KMS-11 (cell line): ENCODE data around the gene TRIM24.
"Not testable (repeated sequence)": the region's sequence is repeated elsewhere in the genome, so short reads cannot be mapped to it uniquely, and the experiment has no call there.

Experiments used
- H2AFZ ChIP-seq: fragments of 200-600 bp; sonication (generic); 2 replicates; pipeline ENCODE4 v1.6.1; 2016; ENCODE audit warnings: antibody characterized with exemption, mixed run types, low read depth
- H3K27ac ChIP-seq: fragments of 200-600 bp; sonication (generic); 2 replicates; pipeline ENCODE4 v1.6.1; 2016; ENCODE audit warnings: mild to moderate bottlenecking, mixed run types
- H3K27me3 ChIP-seq: fragments of 200-600 bp; sonication (generic); 2 replicates; pipeline ENCODE4 v1.6.1; 2017; ENCODE audit warnings: mild to moderate bottlenecking, low read depth, mixed run types, moderate library complexity; ENCODE audit not compliant: insufficient read depth
- H3K36me3 ChIP-seq: fragments of 200-600 bp; sonication (generic); 2 replicates; pipeline ENCODE4 v1.6.1; 2017; ENCODE audit warnings: mild to moderate bottlenecking, mixed run types; ENCODE audit not compliant: insufficient read depth
- H3K4me1 ChIP-seq: fragments of 200-600 bp; sonication (generic); 2 replicates; pipeline ENCODE4 v1.6.1; 2016; ENCODE audit warnings: mild to moderate bottlenecking, low read depth, mixed run types; ENCODE audit not compliant: poor library complexity, severe bottlenecking
- H3K4me2 ChIP-seq: fragments of 200-600 bp; sonication (generic); 2 replicates; pipeline ENCODE4 v1.7.0; 2016; ENCODE audit warnings: mild to moderate bottlenecking, mixed run types
- H3K4me3 ChIP-seq: fragments of 200-600 bp; sonication (generic); IDR thresholded peaks from 2 replicates; pipeline ENCODE4 v1.6.1; 2017; ENCODE audit warnings: low read depth, low read length, mixed read lengths; ENCODE audit not compliant: insufficient read depth
- H3K79me2 ChIP-seq: fragments of 200-600 bp; sonication (generic); 2 replicates; pipeline ENCODE4 v1.6.1; 2016; ENCODE audit warnings: low read depth, mixed run types; ENCODE audit not compliant: insufficient read depth
- H3K9ac ChIP-seq: fragments of 200-600 bp; sonication (generic); 2 replicates; pipeline ENCODE4 v1.6.1; 2016; ENCODE audit warnings: mild to moderate bottlenecking, mixed run types
- H4K20me1 ChIP-seq: fragments of 200-600 bp; sonication (generic); 2 replicates; pipeline ENCODE4 v1.6.1; 2016; ENCODE audit warnings: mild to moderate bottlenecking, mixed run types; ENCODE audit not compliant: insufficient read depth
- TF ChIP-seq, protein P1 (sequence below): fragments of 200-600 bp; sonication (generic); conservative IDR thresholded peaks from 2 replicates; pipeline ENCODE4 v1.6.1; 2017; ENCODE audit warnings: low read depth, mild to moderate bottlenecking, antibody characterized with exemption, low read length, moderate library complexity, mixed read lengths

The TRIM24 gene

GRCh38 chr7:138527746-138528223 is 67.7 kb downstream of the TRIM24 start:
- Histone ChIP-seq H3K4me2 (no peak overlapping the region), H2AFZ (no peak overlapping the region), H3K36me3 (no peaks in the 10 kb centered on the region; the same call in 1 of the 2 replicates), H3K27me3 (no peaks in the 10 kb centered on the region), H4K20me1 (no peaks in the 10 kb centered on the region; the same call in 1 of the 2 replicates), H3K79me2 (no peaks in the 10 kb centered on the region), H3K4me1 (no peaks in the 10 kb centered on the region), H3K27ac (no peak overlapping the region), H3K4me3 (no peak overlapping the region), H3K9ac (no peak overlapping the region)
- TF ChIP-seq, protein P1, sequence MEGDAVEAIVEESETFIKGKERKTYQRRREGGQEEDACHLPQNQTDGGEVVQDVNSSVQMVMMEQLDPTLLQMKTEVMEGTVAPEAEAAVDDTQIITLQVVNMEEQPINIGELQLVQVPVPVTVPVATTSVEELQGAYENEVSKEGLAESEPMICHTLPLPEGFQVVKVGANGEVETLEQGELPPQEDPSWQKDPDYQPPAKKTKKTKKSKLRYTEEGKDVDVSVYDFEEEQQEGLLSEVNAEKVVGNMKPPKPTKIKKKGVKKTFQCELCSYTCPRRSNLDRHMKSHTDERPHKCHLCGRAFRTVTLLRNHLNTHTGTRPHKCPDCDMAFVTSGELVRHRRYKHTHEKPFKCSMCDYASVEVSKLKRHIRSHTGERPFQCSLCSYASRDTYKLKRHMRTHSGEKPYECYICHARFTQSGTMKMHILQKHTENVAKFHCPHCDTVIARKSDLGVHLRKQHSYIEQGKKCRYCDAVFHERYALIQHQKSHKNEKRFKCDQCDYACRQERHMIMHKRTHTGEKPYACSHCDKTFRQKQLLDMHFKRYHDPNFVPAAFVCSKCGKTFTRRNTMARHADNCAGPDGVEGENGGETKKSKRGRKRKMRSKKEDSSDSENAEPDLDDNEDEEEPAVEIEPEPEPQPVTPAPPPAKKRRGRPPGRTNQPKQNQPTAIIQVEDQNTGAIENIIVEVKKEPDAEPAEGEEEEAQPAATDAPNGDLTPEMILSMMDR, result no peak

DNA sequence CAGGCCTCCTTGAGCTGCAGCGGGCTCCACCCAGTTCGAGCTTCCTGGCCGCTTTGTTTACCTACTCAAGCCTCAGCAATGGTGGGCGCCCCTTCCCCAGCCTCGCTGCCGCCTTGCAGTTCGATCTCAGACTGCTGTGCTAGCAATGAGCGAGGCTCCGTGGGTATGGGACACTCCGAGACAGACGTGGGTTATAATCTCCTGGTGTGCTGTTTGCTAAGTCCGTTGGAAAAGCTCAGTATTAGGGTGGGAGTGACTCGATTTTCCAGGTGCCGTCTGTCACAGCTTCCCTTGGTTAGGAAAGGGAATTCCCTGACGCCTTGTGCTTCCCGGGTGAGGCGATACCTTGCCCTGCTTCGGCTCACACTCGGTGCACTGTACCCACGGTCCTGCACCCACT is 76.8 kb downstream of the TRIM24 start:
- not testable (repeated sequence) for H3K36me3 ChIP-seq, H3K79me2 ChIP-seq, H3K27me3 ChIP-seq, H3K4me3 ChIP-seq, H3K9ac ChIP-seq, H2AFZ ChIP-seq, H4K20me1 ChIP-seq, H3K27ac ChIP-seq, H3K4me1 ChIP-seq, H3K4me2 ChIP-seq

DNA sequence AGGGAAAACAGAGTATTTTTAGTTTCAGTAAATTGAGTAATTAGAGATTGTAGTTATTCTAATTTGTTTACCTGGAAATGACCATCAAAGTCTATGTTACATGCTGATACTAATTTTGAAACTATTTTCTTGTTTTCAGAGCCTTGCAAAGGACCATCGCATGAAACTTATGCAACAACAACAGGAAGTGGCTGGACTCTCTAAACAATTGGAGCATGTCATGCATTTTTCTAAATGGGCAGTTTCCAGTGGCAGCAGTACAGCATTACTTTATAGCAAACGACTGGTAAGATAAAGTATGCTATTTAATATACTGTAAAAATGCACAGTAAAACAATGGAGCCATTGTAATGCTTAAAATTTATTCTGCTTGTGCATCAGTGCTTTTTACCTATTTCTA is 78.5 kb downstream of the TRIM24 start:
- TF ChIP-seq, protein P1, result no peak
- Histone ChIP-seq H3K79me2 (peaks cover 4% of the 10 kb centered on the region; the same call in 1 of the 2 replicates), H3K36me3 (no peaks in the 10 kb centered on the region), H2AFZ (no peak overlapping the region), H4K20me1 (no peaks in the 10 kb centered on the region), H3K4me1 (no peaks in the 10 kb centered on the region), H3K9ac (no peak overlapping the region), H3K4me2 (no peak overlapping the region), H3K27me3 (no peaks in the 10 kb centered on the region), H3K4me3 (no peak overlapping the region), H3K27ac (no peak overlapping the region)

- Histone ChIP-seq H3K4me1 (no peaks in the 10 kb centered on the region), H3K36me3 (no peaks in the 10 kb centered on the region), H2AFZ (no peak overlapping the region), H3K9ac (no peak overlapping the region), H3K4me3 (no peak overlapping the region), H4K20me1 (no peaks in the 10 kb centered on the region), H3K79me2 (peaks cover 4% of the 10 kb centered on the region; the same call in 1 of the 2 replicates), H3K27ac (no peak overlapping the region), H3K4me2 (no peak overlapping the region), H3K27me3 (no peaks in the 10 kb centered on the region)
- TF ChIP-seq, protein P1, result no peak
Measured at GRCh38 chr7:138538997-138539644, 79.1 kb downstream of the TRIM24 start.

- Histone ChIP-seq H3K4me3 (no peak overlapping the region), H3K36me3 (peaks cover 6% of the 10 kb centered on the region; the same call in 1 of the 2 replicates), H3K79me2 (peaks cover 4% of the 10 kb centered on the region; the same call in 1 of the 2 replicates), H3K9ac (no peak overlapping the region), H3K4me1 (no peaks in the 10 kb centered on the region), H2AFZ (no peak overlapping the region), H3K27ac (no peak overlapping the region), H4K20me1 (no peaks in the 10 kb centered on the region), H3K4me2 (no peak overlapping the region), H3K27me3 (no peaks in the 10 kb centered on the region)
- TF ChIP-seq, protein P1, result no peak
Measured at GRCh38 chr7:138542183-138542582, 82.1 kb downstream of the TRIM24 start.
